Colon (tissue), 2 donors: Measurements from ENCODE around the gene GAS7.

Experiments used
- FAIRE-seq: peaks from 2 replicates; lab custom pipeline; 2012; peaks lifted over from hg19 to GRCh38; lab: Jason Lieb, UNC
- donor health status: control.
- donor health status: control.

GAS7 gene

GRCh38 chr17:9886141-9886930 is 312.1 kb downstream of the GAS7 start:
- FAIRE-seq: no peak

- FAIRE-seq: no peak
These were observed 315.0 kb downstream of the GAS7 start for GRCh38 chr17:9883451-9883850.

- no peak for FAIRE-seq
These were observed 317.8 kb downstream of the GAS7 start for GRCh38 chr17:9880582-9880999.

- no peak for FAIRE-seq
These were observed 319.4 kb downstream of the GAS7 start for GRCh38 chr17:9878786-9879525.

GRCh38 chr17:9878356-9878755 is 320.1 kb downstream of the GAS7 start:
- no peak for FAIRE-seq

- FAIRE-seq: no peak
These were observed 323.0 kb downstream of the GAS7 start for GRCh38 chr17:9875441-9875840.

GRCh38 chr17:9874722-9875121 is 323.7 kb downstream of the GAS7 start:
- FAIRE-seq: no peak

- no peak for FAIRE-seq
These were observed 325.6 kb downstream of the GAS7 start for GRCh38 chr17:9872852-9873251.

- no peak for FAIRE-seq
These were observed 329.9 kb downstream of the GAS7 start for GRCh38 chr17:9868552-9868951.

- no peak for FAIRE-seq
These were observed 332.8 kb downstream of the GAS7 start for GRCh38 chr17:9865586-9865985.

- FAIRE-seq: no peak
These were observed 335.5 kb downstream of the GAS7 start for GRCh38 chr17:9862949-9863348.

- no peak for FAIRE-seq
These were observed 336.2 kb downstream of the GAS7 start for GRCh38 chr17:9862220-9862619.

GRCh38 chr17:9860851-9861250 is 337.6 kb downstream of the GAS7 start:
- no peak for FAIRE-seq
